MM.1S (cell line): ENCODE data around the gene SCUBE3.

Source experiments
- DNase-seq: peaks from one replicate; pipeline ENCODE4 v3.0.0-alpha.2; 2015
- H2AFZ ChIP-seq: fragments of 300-600 bp; sonication (generic); 2 replicates; pipeline ENCODE4 v1.6.0; 2016; ENCODE audit warnings: antibody characterized with exemption, low read length
- H3F3A ChIP-seq: fragments of 300-600 bp; sonication (generic); 2 replicates; pipeline ENCODE4 v1.6.1; 2016; ENCODE audit warnings: mild to moderate bottlenecking, antibody characterized with exemption, low read length, moderate library complexity, mixed read lengths; ENCODE audit not compliant: insufficient read depth
- H3K27ac ChIP-seq: fragments of 300-600 bp; sonication (generic); 2 replicates; pipeline ENCODE4 v1.5.1; 2016; ENCODE audit warnings: mild to moderate bottlenecking, low read length
- H3K27me3 ChIP-seq: fragments of 300-600 bp; sonication (generic); replicated peaks from 2 replicates; pipeline ENCODE4 v1.6.0; 2016; ENCODE audit warnings: low read length; ENCODE audit not compliant: insufficient read depth
- H3K36me3 ChIP-seq: fragments of 300-600 bp; sonication (generic); replicated peaks from 2 replicates; pipeline ENCODE4 v1.6.1; 2016; ENCODE audit warnings: mild to moderate bottlenecking, low read length, mixed read lengths; ENCODE audit not compliant: insufficient read depth
- H3K4me1 ChIP-seq: fragments of 300-600 bp; sonication (generic); 2 replicates; pipeline ENCODE4 v1.6.1; 2016; ENCODE audit warnings: low read length, mixed read lengths
- H3K4me2 ChIP-seq: fragments of 300-600 bp; sonication (generic); 2 replicates; pipeline ENCODE4 v1.6.0; 2016; ENCODE audit warnings: low read depth, low read length
- H3K4me3 ChIP-seq: fragments of 300-600 bp; sonication (generic); 2 replicates; pipeline ENCODE4 v1.5.1; 2016; ENCODE audit warnings: low read length, mixed read lengths
- H3K79me2 ChIP-seq: fragments of 300-600 bp; sonication (generic); 2 replicates; pipeline ENCODE4 v1.6.1; 2016; ENCODE audit warnings: mixed run types, low read length, mixed read lengths
- H3K9ac ChIP-seq: fragments of 300-600 bp; sonication (generic); 2 replicates; pipeline ENCODE4 v1.6.1; 2016; ENCODE audit warnings: low read length, mixed read lengths
- H3K9me2 ChIP-seq: fragments of 300-600 bp; sonication (generic); replicated peaks from 2 replicates; pipeline ENCODE4 v1.6.1; 2016; ENCODE audit warnings: mild to moderate bottlenecking, low read length, mixed read lengths; ENCODE audit not compliant: insufficient read depth
- H3K9me3 ChIP-seq: fragments of 300-600 bp; sonication (generic); replicated peaks from 2 replicates; pipeline ENCODE4 v1.6.1; 2016; ENCODE audit warnings: mild to moderate bottlenecking, low read length, mixed read lengths; ENCODE audit not compliant: insufficient read depth
- H4K20me1 ChIP-seq: fragments of 300-600 bp; sonication (generic); 2 replicates; pipeline ENCODE4 v1.6.1; 2016; ENCODE audit warnings: mild to moderate bottlenecking, low read length, moderate library complexity, mixed read lengths; ENCODE audit not compliant: insufficient read depth
- CTCF ChIP-seq: fragments of 300-600 bp; sonication (generic); IDR thresholded peaks from 2 replicates; pipeline ENCODE4 v1.5.1; 2016; ENCODE audit warnings: antibody characterized with exemption, low read length, mixed read lengths
- EZH2 ChIP-seq: fragments of 300-600 bp; sonication (generic); optimal IDR thresholded peaks from 2 replicates; pipeline ENCODE3; 2017; ENCODE audit warnings: low read depth, mild to moderate bottlenecking, antibody characterized with exemption, low read length, mixed read lengths
- EZH2phosphoT487 ChIP-seq: fragments of 300-600 bp; sonication (generic); IDR thresholded peaks from 2 replicates; pipeline ENCODE4 v1.6.1; 2018; ENCODE audit warnings: antibody characterized with exemption, low read length

The SCUBE3 gene

GRCh38 chr6:35178932-35179832 lies 34.6 kb upstream of the SCUBE3 start:
- Histone ChIP-seq H2AFZ (0 out of 2 replicates have a peak overlapping the region, but pooled peaks have one; percentile 9), H3K4me3 (no peak overlapping the region), H3K4me1 (peaks cover 20% of the 10 kb centered on the region), H3K27ac (no peak overlapping the region), H3K79me2 (no peaks in the 10 kb centered on the region), H3K9me3 (no peaks in the 10 kb centered on the region), H4K20me1 (no peaks in the 10 kb centered on the region), H3K4me2 (peak overlapping the region; percentile 11; the same call in 1 of the 2 replicates), H3F3A (no peaks in the 10 kb centered on the region), H3K27me3 (no peaks in the 10 kb centered on the region), H3K9ac (no peak overlapping the region), H3K9me2 (no peaks in the 10 kb centered on the region), H3K36me3 (no peaks in the 10 kb centered on the region)
- DNase-seq = no peak
- TF ChIP-seq EZH2 = no peak
- no peak for TF ChIP-seq EZH2phosphoT487
- no peak for TF ChIP-seq CTCF

- Histone ChIP-seq H3K4me1 (peaks cover 20% of the 10 kb centered on the region), H3K9me3 (no peaks in the 10 kb centered on the region), H2AFZ (0 out of 2 replicates have a peak overlapping the region, but pooled peaks have one; percentile 9), H3K36me3 (no peaks in the 10 kb centered on the region), H3K4me3 (no peak overlapping the region), H3K9ac (no peak overlapping the region), H3K4me2 (no peak overlapping the region), H3F3A (no peaks in the 10 kb centered on the region), H3K79me2 (no peaks in the 10 kb centered on the region), H3K9me2 (no peaks in the 10 kb centered on the region), H4K20me1 (no peaks in the 10 kb centered on the region), H3K27ac (no peak overlapping the region), H3K27me3 (no peaks in the 10 kb centered on the region)
- DNase-seq = no peak
- TF ChIP-seq EZH2phosphoT487 (no peak), EZH2 (no peak), CTCF (no peak)
Observed at GRCh38 chr6:35179901-35180535, 33.7 kb upstream of the SCUBE3 start.

GRCh38 chr6:35181308-35181932 lies 32.3 kb upstream of the SCUBE3 start:
- Histone ChIP-seq H3K27me3 (no peaks in the 10 kb centered on the region), H3K9me2 (no peaks in the 10 kb centered on the region), H3K4me2 (peak overlapping the region; percentile 52), H3K27ac (no peak overlapping the region; the same call in 1 of the 2 replicates), H3F3A (no peaks in the 10 kb centered on the region), H2AFZ (peak overlapping the region; percentile 88), H3K4me1 (peaks cover 20% of the 10 kb centered on the region), H3K9ac (no peak overlapping the region), H3K79me2 (no peaks in the 10 kb centered on the region), H3K36me3 (no peaks in the 10 kb centered on the region), H3K9me3 (no peaks in the 10 kb centered on the region), H4K20me1 (no peaks in the 10 kb centered on the region), H3K4me3 (peak overlapping the region; percentile 23; the same call in 1 of the 2 replicates)
- TF ChIP-seq CTCF = no peak
- no peak for TF ChIP-seq EZH2
- no peak for TF ChIP-seq EZH2phosphoT487
- peak; percentile 22 for DNase-seq
